NCI-H1092 treated with DMSO at 0.1 percent for 48 hours (cell line): Measurements from ENCODE around the gene DLEU7.

Experiments
- DNase-seq: peaks from one replicate; lab custom pipeline; 2025; lab: John Stamatoyannopoulos, UW

The DLEU7 gene

GRCh38 chr13:50843257-50844083 lies at the start of gene DLEU7:
Gene DLEU7, minus strand, starts transcription at chr13:50843692. Its CDS starts 46 bp downstream, at chr13:50843646.
- no peak for DNase-seq

- no peak for DNase-seq
These were observed 48.9 kb upstream of the DLEU7 start for GRCh38 chr13:50892210-50892944.

GRCh38 chr13:50891206-50891605 lies 47.7 kb upstream of the DLEU7 start:
- DNase-seq: no peak

GRCh38 chr13:50889317-50889716 lies 45.8 kb upstream of the DLEU7 start:
- DNase-seq: no peak

GRCh38 chr13:50888362-50888761 lies 44.9 kb upstream of the DLEU7 start:
- DNase-seq: no peak

GRCh38 chr13:50887151-50887550 lies 43.7 kb upstream of the DLEU7 start:
- no peak for DNase-seq

- DNase-seq: no peak
These were observed 40.8 kb upstream of the DLEU7 start for GRCh38 chr13:50884265-50884664.

- no peak for DNase-seq
These were observed 40.2 kb upstream of the DLEU7 start for GRCh38 chr13:50883728-50884127.

GRCh38 chr13:50882816-50883435 lies 39.4 kb upstream of the DLEU7 start:
- DNase-seq: no peak

- DNase-seq: no peak
These were observed 30.5 kb upstream of the DLEU7 start for GRCh38 chr13:50873991-50874390.

- DNase-seq: no peak
These were observed 30.0 kb upstream of the DLEU7 start for GRCh38 chr13:50873467-50873866.

GRCh38 chr13:50871405-50871804 lies 27.9 kb upstream of the DLEU7 start:
- no peak for DNase-seq

- DNase-seq: no peak
These were observed 24.1 kb upstream of the DLEU7 start for GRCh38 chr13:50867637-50867945.

- no peak for DNase-seq
These were observed 23.5 kb upstream of the DLEU7 start for GRCh38 chr13:50866817-50867636.

GRCh38 chr13:50864492-50864891 lies 21.0 kb upstream of the DLEU7 start:
- DNase-seq: no peak

- DNase-seq: no peak
These were observed 12.2 kb upstream of the DLEU7 start for GRCh38 chr13:50855681-50856080.

- DNase-seq: no peak
These were observed 7.0 kb upstream of the DLEU7 start for GRCh38 chr13:50850445-50850844.

GRCh38 chr13:50847501-50847900 lies 4.0 kb upstream of the DLEU7 start:
- no peak for DNase-seq

GRCh38 chr13:50846861-50847475 lies 3.5 kb upstream of the DLEU7 start:
- DNase-seq: no peak

- no peak for DNase-seq
These were observed 1.7 kb upstream of the DLEU7 start for GRCh38 chr13:50845211-50845610.

- DNase-seq: no peak
These were observed 788 bp upstream of the DLEU7 start for GRCh38 chr13:50844084-50844875.
